ENCODE measurements around the gene STK36.

The STK36 gene

GRCh38 chr2:218635719-218636118 is 36.2 kb upstream of the STK36 start:
- no peak for DNase-seq (ENCODE audit: low read depth, low spot score)
- Histone ChIP-seq H3K9me3 (ENCODE audit: low read depth, low read length) (no peaks in the 10 kb centered on the region), H3K4me3 (no peak overlapping the region), H3K36me3 (ENCODE audit: insufficient read depth, low read length) (peaks cover 50% of the 10 kb centered on the region; the same call in 1 of the 2 replicates), H3K27ac (no peak overlapping the region), H3K9ac (ENCODE audit: insufficient read length) (no peak overlapping the region)
- TF ChIP-seq FOXP2 (optimal IDR thresholded peaks at IDR 0.05; ENCODE audit: control extremely low read depth, extremely low read length, insufficient read depth): no peak
- no peak for TF ChIP-seq POLR2AphosphoS5 (IDR thresholded peaks at IDR 0.05; ENCODE audit: borderline replicate concordance, low read depth, low read length)
- TF ChIP-seq EZH2 (IDR thresholded peaks at IDR 0.05): no peak

- no peaks in the 10 kb centered on the region for H3K9me3 ChIP-seq (ENCODE audit: low read depth, low read length)
- no peak for TF ChIP-seq POLR2AphosphoS5 (IDR thresholded peaks at IDR 0.05; ENCODE audit: borderline replicate concordance, low read depth, low read length)
- TF ChIP-seq EZH2 (IDR thresholded peaks at IDR 0.05): no peak
- TF ChIP-seq FOXP2 (optimal IDR thresholded peaks at IDR 0.05; ENCODE audit: control extremely low read depth, extremely low read length, insufficient read depth): no peak
- no peak overlapping the region for H3K27ac ChIP-seq
- no peak overlapping the region for H3K9ac ChIP-seq (ENCODE audit: insufficient read length)
- peaks cover 64% of the 10 kb centered on the region; the same call in 1 of the 2 replicates for H3K36me3 ChIP-seq (ENCODE audit: insufficient read depth, low read length)
- no peak for DNase-seq (ENCODE audit: low read depth, low spot score)
- H3K4me3 ChIP-seq: no peak overlapping the region
Observed at GRCh38 chr2:218638372-218638771, 33.5 kb upstream of the STK36 start.

DNA sequence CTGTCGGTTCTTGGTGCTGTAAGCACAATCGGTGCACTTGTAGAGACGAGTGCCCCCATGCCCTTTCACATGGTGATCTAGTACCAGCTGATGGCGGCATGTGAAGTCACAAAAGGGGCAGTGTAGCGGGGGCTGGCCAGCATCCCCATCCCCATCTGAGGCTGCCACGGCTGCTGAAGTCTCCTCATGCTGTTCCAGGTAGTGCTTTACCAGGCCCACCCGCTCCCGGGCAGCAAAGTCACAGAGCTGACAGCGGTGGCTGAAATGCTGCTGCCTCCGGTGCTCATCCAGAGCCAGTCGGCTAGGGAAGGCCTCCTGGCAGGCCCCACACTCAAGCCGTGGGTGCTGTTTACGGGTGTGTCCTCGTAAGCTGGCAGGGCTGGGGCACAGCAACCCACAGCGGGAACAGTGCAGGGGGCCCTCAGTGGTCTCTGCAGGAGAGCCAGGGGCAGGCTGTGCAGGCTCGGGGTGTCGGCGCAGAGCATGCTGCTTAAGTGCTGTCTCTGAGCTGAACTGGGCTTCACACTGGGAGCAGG is 29.7 kb upstream of the STK36 start:
- Histone ChIP-seq H3K27ac (no peak overlapping the region), H3K9me3 (ENCODE audit: low read depth, low read length) (no peaks in the 10 kb centered on the region), H3K9ac (ENCODE audit: insufficient read length) (no peak overlapping the region), H3K36me3 (ENCODE audit: insufficient read depth, low read length) (peaks cover 78% of the 10 kb centered on the region), H3K4me3 (no peak overlapping the region)
- DNase-seq (ENCODE audit: low read depth, low spot score): no peak
- TF ChIP-seq FOXP2 (optimal IDR thresholded peaks at IDR 0.05; ENCODE audit: control extremely low read depth, extremely low read length, insufficient read depth): no peak
- TF ChIP-seq POLR2AphosphoS5 (IDR thresholded peaks at IDR 0.05; ENCODE audit: borderline replicate concordance, low read depth, low read length): no peak
- no peak for TF ChIP-seq EZH2 (IDR thresholded peaks at IDR 0.05)

DNA sequence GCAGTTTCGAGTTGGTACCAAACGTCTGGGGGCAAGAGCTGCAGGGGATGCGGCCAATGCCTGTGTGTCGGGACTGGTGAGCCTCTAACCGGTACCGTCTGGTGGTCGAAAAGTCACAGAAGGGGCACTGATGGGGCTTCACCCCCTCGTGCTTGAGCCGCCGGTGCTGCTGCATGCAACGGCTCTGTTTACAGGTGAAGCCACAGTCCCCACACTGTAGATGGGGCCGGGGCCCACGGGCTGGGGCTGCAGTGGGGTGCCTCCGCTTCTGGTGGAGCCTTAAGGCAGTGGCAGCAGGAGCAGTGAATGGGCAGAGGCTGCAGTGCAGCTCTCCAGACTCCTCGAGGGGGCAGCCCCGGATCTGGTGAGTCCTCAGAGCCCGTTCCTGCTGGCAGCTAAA is 29.1 kb upstream of the STK36 start:
- DNase-seq (ENCODE audit: low read depth, low spot score): no peak
- H3K9me3 ChIP-seq (ENCODE audit: low read depth, low read length): no peaks in the 10 kb centered on the region
- no peak overlapping the region for H3K9ac ChIP-seq (ENCODE audit: insufficient read length)
- peaks cover 79% of the 10 kb centered on the region for H3K36me3 ChIP-seq (ENCODE audit: insufficient read depth, low read length)
- TF ChIP-seq EZH2 (IDR thresholded peaks at IDR 0.05): no peak
- no peak for TF ChIP-seq POLR2AphosphoS5 (IDR thresholded peaks at IDR 0.05; ENCODE audit: borderline replicate concordance, low read depth, low read length)
- no peak for TF ChIP-seq FOXP2 (optimal IDR thresholded peaks at IDR 0.05; ENCODE audit: control extremely low read depth, extremely low read length, insufficient read depth)
- no peak overlapping the region for H3K27ac ChIP-seq
- no peak overlapping the region for H3K4me3 ChIP-seq

- Histone ChIP-seq H3K27ac (no peak overlapping the region), H3K4me3 (no peak overlapping the region), H3K9me3 (ENCODE audit: low read depth, low read length) (no peaks in the 10 kb centered on the region), H3K36me3 (ENCODE audit: insufficient read depth, low read length) (peaks cover 79% of the 10 kb centered on the region), H3K9ac (ENCODE audit: insufficient read length) (no peak overlapping the region)
- no peak for DNase-seq (ENCODE audit: low read depth, low spot score)
- TF ChIP-seq EZH2 (IDR thresholded peaks at IDR 0.05): no peak
- no peak for TF ChIP-seq FOXP2 (optimal IDR thresholded peaks at IDR 0.05; ENCODE audit: control extremely low read depth, extremely low read length, insufficient read depth)
- no peak for TF ChIP-seq POLR2AphosphoS5 (IDR thresholded peaks at IDR 0.05; ENCODE audit: borderline replicate concordance, low read depth, low read length)
Observed at GRCh38 chr2:218643751-218644310, 28.1 kb upstream of the STK36 start.

DNA sequence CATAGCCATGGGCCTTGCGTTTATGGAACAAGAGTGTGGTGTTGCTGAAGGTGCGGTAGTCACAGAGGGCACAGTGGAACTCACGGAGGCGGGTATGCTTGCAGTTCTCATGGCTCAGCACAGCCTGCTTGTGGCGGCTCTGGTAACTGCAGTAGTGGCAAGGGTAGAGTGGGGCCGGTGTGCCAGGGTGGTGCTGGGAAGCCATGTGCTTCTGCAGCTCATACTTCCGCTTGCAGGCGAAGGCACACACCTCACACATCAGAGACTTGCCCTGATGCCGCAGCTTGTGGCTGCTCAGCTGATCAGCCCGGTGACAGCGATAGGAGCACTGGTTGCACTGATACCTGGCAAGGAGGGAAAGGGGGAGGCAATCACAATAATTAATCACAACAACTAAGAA is 27.2 kb upstream of the STK36 start:
- no peak for DNase-seq (ENCODE audit: low read depth, low spot score)
- Histone ChIP-seq H3K36me3 (ENCODE audit: insufficient read depth, low read length) (peaks cover 82% of the 10 kb centered on the region), H3K9me3 (ENCODE audit: low read depth, low read length) (no peaks in the 10 kb centered on the region), H3K27ac (no peak overlapping the region), H3K9ac (ENCODE audit: insufficient read length) (no peak overlapping the region), H3K4me3 (no peak overlapping the region)
- TF ChIP-seq POLR2AphosphoS5 (IDR thresholded peaks at IDR 0.05; ENCODE audit: borderline replicate concordance, low read depth, low read length) (no peak), EZH2 (IDR thresholded peaks at IDR 0.05) (no peak), FOXP2 (optimal IDR thresholded peaks at IDR 0.05; ENCODE audit: control extremely low read depth, extremely low read length, insufficient read depth) (no peak)

DNA sequence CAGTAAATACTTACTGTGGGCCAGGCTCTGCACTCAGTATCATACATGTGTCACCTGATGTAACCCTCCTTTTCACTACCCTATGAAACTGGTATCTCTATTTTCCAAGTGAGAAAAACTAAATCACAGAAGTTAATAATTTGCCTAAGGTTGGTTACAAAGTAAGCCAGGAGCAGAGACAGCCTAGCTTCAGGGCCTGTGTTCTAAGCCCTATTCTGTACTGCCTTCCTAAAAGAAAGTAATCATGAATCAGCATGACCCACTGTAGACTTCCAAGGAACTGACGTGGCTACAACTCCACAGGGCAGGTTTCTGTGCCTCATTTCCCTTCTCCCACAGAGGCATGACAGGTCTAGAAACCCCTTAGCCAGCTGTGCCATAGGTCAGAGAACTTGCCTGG is 26.8 kb upstream of the STK36 start:
- Histone ChIP-seq H3K27ac (no peak overlapping the region), H3K9me3 (ENCODE audit: low read depth, low read length) (no peaks in the 10 kb centered on the region), H3K36me3 (ENCODE audit: insufficient read depth, low read length) (peaks cover 83% of the 10 kb centered on the region), H3K4me3 (no peak overlapping the region), H3K9ac (ENCODE audit: insufficient read length) (no peak overlapping the region)
- no peak for DNase-seq (ENCODE audit: low read depth, low spot score)
- TF ChIP-seq POLR2AphosphoS5 (IDR thresholded peaks at IDR 0.05; ENCODE audit: borderline replicate concordance, low read depth, low read length): no peak
- TF ChIP-seq EZH2 (IDR thresholded peaks at IDR 0.05): no peak
- TF ChIP-seq FOXP2 (optimal IDR thresholded peaks at IDR 0.05; ENCODE audit: control extremely low read depth, extremely low read length, insufficient read depth): no peak

- H3K9ac ChIP-seq (ENCODE audit: insufficient read length): no peak overlapping the region
- H3K9me3 ChIP-seq (ENCODE audit: low read depth, low read length): no peaks in the 10 kb centered on the region
- no peak overlapping the region for H3K27ac ChIP-seq
- DNase-seq (ENCODE audit: low read depth, low spot score): no peak
- TF ChIP-seq EZH2 (IDR thresholded peaks at IDR 0.05): no peak
- TF ChIP-seq POLR2AphosphoS5 (IDR thresholded peaks at IDR 0.05; ENCODE audit: borderline replicate concordance, low read depth, low read length): no peak; the same call in 1 of the 2 replicates
- TF ChIP-seq FOXP2 (optimal IDR thresholded peaks at IDR 0.05; ENCODE audit: control extremely low read depth, extremely low read length, insufficient read depth): no peak
- no peak overlapping the region for H3K4me3 ChIP-seq
- H3K36me3 ChIP-seq (ENCODE audit: insufficient read depth, low read length): peaks cover 91% of the 10 kb centered on the region
Observed at GRCh38 chr2:218648088-218648786, 23.6 kb upstream of the STK36 start.
